Measurements from ENCODE around the gene SFRP4.

DNA sequence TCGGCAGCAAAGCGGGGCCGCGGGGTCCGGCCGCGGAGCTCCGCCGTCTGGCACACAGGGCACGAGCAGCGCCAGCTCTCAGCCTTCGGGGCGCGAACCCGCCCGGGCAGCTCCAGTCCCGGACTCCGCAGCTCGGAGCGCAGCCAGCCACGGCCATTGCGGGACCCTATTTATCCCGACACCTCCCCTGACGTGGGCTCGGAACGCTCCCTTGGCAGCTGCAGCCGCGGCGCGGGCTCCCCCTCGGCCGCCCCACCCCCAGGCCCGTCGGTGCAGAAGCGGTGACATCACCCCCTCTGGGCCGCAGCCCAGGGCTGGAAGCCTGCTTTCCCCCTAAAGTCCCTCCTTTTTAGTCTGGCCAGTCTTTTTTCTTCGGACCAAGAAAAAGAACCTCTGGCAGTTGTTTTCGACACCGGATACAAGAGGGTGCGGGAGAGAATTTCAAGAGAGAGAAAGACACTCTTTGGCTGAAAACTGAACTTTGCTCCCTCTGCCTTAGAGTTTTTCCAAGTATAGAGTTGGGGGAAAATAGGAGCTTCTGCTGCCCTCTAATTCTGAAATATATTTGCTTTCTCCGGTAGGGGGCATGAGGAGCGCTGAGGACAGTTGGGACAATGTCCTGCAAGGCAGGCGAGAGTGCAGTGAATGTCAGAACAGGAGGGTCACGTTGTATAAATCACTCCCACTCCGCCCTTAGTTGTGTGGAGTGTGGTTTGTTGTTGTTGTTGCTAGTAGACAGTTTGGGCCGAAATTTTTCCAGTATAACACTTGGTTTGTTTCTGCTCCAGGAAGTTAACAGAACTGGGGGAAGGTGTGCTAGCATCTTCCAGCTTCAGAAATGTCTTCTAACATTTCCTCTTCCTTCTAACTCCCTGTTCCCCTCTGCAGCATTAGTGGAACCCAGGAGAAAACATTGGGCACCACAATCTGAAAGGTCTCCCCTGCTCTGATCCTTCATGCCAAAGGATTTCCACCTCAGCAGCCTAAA lies at the start of gene SFRP4:
- TF ChIP-seq, protein P1, sequence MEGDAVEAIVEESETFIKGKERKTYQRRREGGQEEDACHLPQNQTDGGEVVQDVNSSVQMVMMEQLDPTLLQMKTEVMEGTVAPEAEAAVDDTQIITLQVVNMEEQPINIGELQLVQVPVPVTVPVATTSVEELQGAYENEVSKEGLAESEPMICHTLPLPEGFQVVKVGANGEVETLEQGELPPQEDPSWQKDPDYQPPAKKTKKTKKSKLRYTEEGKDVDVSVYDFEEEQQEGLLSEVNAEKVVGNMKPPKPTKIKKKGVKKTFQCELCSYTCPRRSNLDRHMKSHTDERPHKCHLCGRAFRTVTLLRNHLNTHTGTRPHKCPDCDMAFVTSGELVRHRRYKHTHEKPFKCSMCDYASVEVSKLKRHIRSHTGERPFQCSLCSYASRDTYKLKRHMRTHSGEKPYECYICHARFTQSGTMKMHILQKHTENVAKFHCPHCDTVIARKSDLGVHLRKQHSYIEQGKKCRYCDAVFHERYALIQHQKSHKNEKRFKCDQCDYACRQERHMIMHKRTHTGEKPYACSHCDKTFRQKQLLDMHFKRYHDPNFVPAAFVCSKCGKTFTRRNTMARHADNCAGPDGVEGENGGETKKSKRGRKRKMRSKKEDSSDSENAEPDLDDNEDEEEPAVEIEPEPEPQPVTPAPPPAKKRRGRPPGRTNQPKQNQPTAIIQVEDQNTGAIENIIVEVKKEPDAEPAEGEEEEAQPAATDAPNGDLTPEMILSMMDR (IDR thresholded peaks at IDR 0.05; ENCODE audit: low read depth, low read length): peak; percentile 52
- TF ChIP-seq EZH2phosphoT487 (IDR thresholded peaks at IDR 0.05; ENCODE audit: low read depth): no peak

Measured in OCI-LY3 (cell line).